HL-60 (cell line): ENCODE results near the gene SPINDOC.

ENCODE experiments used
- DNase-seq, 2 experiments: peaks; one replicate each; pipeline ENCODE4 v3.0.0-alpha.2; 2010 to 2020; ENCODE audit warnings: low read depth in 1 of 2, low spot score in 1 of 2
- H3K27ac ChIP-seq: fragments of 250-450 bp; sonication (Bioruptor Pico); replicated peaks from 2 replicates; pipeline ENCODE4 v1.5.1; 2020; ENCODE audit warnings: mild to moderate bottlenecking, moderate library complexity
- H3K27me3 ChIP-seq: fragments of 250-450 bp; sonication (Bioruptor Pico); 2 replicates; pipeline ENCODE4 v1.5.1; 2021; ENCODE audit warnings: mild to moderate bottlenecking, moderate library complexity; ENCODE audit not compliant: insufficient read depth, poor library complexity, severe bottlenecking
- H3K4me3 ChIP-seq: replicated peaks from 2 replicates; pipeline ENCODE4 v1.5.1; 2011; ENCODE audit warnings: mild to moderate bottlenecking, control low read depth, low read length; ENCODE audit not compliant: insufficient read depth
- GABPA ChIP-seq: IDR thresholded peaks from 2 replicates; pipeline ENCODE4 v1.6.1; 2012; ENCODE audit warnings: low read depth
- POLR2AphosphoS5 ChIP-seq: IDR thresholded peaks from 2 replicates; pipeline ENCODE4 v1.6.1; 2012; ENCODE audit warnings: low read depth
- SPI1 ChIP-seq: IDR thresholded peaks from 2 replicates; pipeline ENCODE4 v1.6.1; 2012; ENCODE audit warnings: low read depth, mild to moderate bottlenecking, borderline replicate concordance
- TF ChIP-seq, protein P1 (sequence below): IDR thresholded peaks from 2 replicates; pipeline ENCODE4 v1.6.1; 2012; ENCODE audit warnings: low read depth; ENCODE audit not compliant: insufficient replicate concordance
- TF ChIP-seq, protein P2 (sequence below): IDR thresholded peaks from one replicate; pipeline ENCODE4 v1.5.1; 2011; ENCODE audit warnings: low read length, control low read depth, inconsistent platforms; ENCODE audit not compliant: insufficient read depth

The SPINDOC gene

DNA sequence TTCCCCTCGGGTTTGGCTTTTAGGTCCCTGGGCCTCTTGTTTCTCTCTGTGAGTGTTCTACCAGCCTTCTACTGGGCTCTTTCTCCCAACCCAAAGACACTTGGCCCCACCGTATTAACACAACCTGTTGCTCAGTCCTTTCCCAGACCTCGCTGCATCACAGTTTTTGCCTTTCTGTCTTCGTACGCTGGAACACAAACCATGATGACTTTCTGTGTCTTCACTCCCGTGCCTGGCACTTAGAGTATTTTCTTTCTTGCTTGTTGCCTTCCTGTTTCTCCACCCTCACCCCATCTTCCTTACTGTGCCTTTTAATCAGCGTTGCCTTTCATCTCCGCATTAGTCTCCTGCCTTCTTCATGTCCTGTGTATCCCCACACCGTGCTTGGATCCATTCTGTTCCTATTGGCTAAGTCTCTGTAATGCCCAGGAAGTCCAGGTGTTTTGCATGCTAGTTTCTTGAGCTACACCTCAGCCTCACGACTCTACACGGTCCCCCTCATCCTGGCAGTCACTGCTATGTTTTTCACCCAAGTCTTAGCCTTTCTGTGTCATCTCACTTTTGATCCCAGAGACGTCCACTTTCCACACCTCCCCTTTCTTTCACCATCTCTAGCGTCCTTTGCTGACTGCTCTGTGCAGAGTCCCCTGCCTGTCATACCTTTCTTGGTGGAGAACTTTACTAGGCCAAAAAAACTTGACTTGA, 27.3 kb downstream of the SPINDOC start:
- TF ChIP-seq SPI1 = peak; percentile 27; the same call in 1 of the 2 replicates
- TF ChIP-seq, protein P1, sequence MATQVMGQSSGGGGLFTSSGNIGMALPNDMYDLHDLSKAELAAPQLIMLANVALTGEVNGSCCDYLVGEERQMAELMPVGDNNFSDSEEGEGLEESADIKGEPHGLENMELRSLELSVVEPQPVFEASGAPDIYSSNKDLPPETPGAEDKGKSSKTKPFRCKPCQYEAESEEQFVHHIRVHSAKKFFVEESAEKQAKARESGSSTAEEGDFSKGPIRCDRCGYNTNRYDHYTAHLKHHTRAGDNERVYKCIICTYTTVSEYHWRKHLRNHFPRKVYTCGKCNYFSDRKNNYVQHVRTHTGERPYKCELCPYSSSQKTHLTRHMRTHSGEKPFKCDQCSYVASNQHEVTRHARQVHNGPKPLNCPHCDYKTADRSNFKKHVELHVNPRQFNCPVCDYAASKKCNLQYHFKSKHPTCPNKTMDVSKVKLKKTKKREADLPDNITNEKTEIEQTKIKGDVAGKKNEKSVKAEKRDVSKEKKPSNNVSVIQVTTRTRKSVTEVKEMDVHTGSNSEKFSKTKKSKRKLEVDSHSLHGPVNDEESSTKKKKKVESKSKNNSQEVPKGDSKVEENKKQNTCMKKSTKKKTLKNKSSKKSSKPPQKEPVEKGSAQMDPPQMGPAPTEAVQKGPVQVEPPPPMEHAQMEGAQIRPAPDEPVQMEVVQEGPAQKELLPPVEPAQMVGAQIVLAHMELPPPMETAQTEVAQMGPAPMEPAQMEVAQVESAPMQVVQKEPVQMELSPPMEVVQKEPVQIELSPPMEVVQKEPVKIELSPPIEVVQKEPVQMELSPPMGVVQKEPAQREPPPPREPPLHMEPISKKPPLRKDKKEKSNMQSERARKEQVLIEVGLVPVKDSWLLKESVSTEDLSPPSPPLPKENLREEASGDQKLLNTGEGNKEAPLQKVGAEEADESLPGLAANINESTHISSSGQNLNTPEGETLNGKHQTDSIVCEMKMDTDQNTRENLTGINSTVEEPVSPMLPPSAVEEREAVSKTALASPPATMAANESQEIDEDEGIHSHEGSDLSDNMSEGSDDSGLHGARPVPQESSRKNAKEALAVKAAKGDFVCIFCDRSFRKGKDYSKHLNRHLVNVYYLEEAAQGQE = no peak
- TF ChIP-seq POLR2AphosphoS5 = no peak
- DNase-seq = peak in 1 of 2 experiments; percentile 19
- H3K27ac ChIP-seq = peak overlapping the region; percentile 86
- no peaks in the 10 kb centered on the region for H3K27me3 ChIP-seq
- H3K4me3 ChIP-seq = peak overlapping the region; percentile 77

DNA sequence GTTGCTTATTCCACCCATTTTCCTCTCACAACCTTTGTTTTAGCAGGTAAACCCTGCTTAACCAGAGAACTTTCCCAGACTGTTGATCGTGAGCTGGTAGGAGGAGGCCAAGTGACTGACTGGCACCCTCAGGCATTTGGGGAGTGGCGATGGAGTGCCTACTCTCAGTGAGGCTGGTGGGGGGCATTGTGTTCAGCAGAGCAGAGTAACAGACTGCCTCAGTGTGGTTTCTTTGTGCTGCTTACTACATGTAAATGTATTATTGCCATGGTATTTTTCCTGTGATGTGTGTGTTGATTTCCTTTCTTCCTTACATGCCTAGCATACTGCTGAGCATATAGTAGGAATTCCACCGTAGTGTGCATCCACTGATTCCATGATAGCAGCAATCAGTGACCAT, 28.3 kb downstream of the SPINDOC start:
- DNase-seq = no peak
- Histone ChIP-seq H3K27me3 (no peaks in the 10 kb centered on the region), H3K27ac (no peak overlapping the region), H3K4me3 (peak overlapping the region; percentile 77; the same call in 1 of the 2 replicates)
- TF ChIP-seq POLR2AphosphoS5 = no peak
- TF ChIP-seq, protein P1 = no peak
- TF ChIP-seq GABPA = no peak
- TF ChIP-seq, protein P2, sequence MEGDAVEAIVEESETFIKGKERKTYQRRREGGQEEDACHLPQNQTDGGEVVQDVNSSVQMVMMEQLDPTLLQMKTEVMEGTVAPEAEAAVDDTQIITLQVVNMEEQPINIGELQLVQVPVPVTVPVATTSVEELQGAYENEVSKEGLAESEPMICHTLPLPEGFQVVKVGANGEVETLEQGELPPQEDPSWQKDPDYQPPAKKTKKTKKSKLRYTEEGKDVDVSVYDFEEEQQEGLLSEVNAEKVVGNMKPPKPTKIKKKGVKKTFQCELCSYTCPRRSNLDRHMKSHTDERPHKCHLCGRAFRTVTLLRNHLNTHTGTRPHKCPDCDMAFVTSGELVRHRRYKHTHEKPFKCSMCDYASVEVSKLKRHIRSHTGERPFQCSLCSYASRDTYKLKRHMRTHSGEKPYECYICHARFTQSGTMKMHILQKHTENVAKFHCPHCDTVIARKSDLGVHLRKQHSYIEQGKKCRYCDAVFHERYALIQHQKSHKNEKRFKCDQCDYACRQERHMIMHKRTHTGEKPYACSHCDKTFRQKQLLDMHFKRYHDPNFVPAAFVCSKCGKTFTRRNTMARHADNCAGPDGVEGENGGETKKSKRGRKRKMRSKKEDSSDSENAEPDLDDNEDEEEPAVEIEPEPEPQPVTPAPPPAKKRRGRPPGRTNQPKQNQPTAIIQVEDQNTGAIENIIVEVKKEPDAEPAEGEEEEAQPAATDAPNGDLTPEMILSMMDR = no peak
- no peak for TF ChIP-seq SPI1

DNA sequence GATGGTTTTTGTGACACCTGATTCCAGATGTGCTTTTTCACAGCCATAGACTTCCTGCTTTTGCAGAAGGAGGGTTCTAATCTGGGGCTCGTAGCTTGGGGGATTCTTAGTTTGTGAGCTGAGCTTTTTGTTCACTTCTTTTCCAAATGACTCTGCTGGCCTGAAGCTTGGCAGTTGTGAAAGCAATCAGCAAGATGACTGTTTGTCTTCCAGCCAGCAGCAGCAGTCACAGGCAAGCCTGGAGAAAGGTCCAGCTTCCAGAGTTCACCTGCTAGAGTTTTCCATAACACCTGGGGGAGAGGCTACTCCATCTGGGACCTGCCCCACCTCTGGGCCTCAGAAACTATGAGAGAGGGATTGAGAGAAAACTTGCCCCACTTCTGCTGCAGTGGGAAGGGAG, 29.8 kb downstream of the SPINDOC start:
- Histone ChIP-seq H3K4me3 (no peak overlapping the region), H3K27me3 (no peaks in the 10 kb centered on the region), H3K27ac (no peak overlapping the region)
- TF ChIP-seq, protein P1 = no peak
- no peak for TF ChIP-seq GABPA
- TF ChIP-seq, protein P2 = no peak
- TF ChIP-seq SPI1 = no peak
- TF ChIP-seq POLR2AphosphoS5 = no peak
- no peak for DNase-seq
